Adipose tissue (tissue), 3 donors: ENCODE measurements around the gene ZCCHC13. TPM values are rescaled to one million over a fixed set of nuclear protein-coding genes. Genes with fewer than 3 reads are reported as not detected.
"Not testable (repeated sequence)": the region's sequence is repeated elsewhere in the genome, so short reads cannot be mapped to it uniquely, and the experiment has no call there.

Experiments used
- H3K27ac ChIP-seq: one replicate; pipeline ENCODE4 v1.5.1; 2013; ENCODE audit warnings: low read depth, low read length
- WGBS, 3 donors: extraction: QIAGEN DNeasy Blood & Tissue Kit; methylation state at CpG; one replicate each; pipeline ENCODE4 v1.1.7; 2013; 5-methylcytosine and 5-hydroxymethylcytosine counted together
- polyA plus RNA-seq, 3 donors: library from polyadenylated mRNA; stranded (reverse); fragments of 200-250 nt; gene quantifications; one replicate each; pipeline ENCODE4 v1.2.3, GENCODE V29; 2013
- donor health status: healthy with polysubstance abuse.
- donor health status: Bipolar disorder and iron deficiency.
- donor health status: healthy.

Gene ZCCHC13
- polyA plus RNA-seq: not detected

GRCh38 chrX:74304016-74304415 lies at the start of gene ZCCHC13:
Gene ZCCHC13 (plus strand): TSS chrX:74304180. CDS start chrX:74304267, 87 bp downstream.
- H3K27ac ChIP-seq: no peak within 1 kb of the TSS
- 85 to 98% (median 94%) methylated on average over 16 to 20 of the region's 20 CpGs for WGBS, 3 donors

GRCh38 chrX:74258111-74258510 lies 45.9 kb upstream of the ZCCHC13 start:
- H3K27ac ChIP-seq: not testable (repeated sequence)
- WGBS, 3 donors: 80 to 100% (median 100%) methylated on average over 1 of the region's 1 CpG

GRCh38 chrX:74259885-74260491 lies 44.0 kb upstream of the ZCCHC13 start:
- 51 to 80% (median 80%) methylated on average over 4 of the region's 4 CpGs for WGBS, 3 donors
- H3K27ac ChIP-seq: no peak overlapping the region

- H3K27ac ChIP-seq: no peak overlapping the region
- 92 to 100% (median 100%) methylated on average over 1 of the region's 1 CpG for WGBS, 3 donors
These were observed 41.3 kb upstream of the ZCCHC13 start for GRCh38 chrX:74262452-74263209.

GRCh38 chrX:74270393-74270792 lies 33.6 kb upstream of the ZCCHC13 start:
- 82 to 98% (median 93%) methylated on average over 3 of the region's 3 CpGs for WGBS, 3 donors
- H3K27ac ChIP-seq: no peak overlapping the region

- no peak overlapping the region for H3K27ac ChIP-seq
- 73 to 100% (median 79%) methylated on average over 2 of the region's 2 CpGs for WGBS, 3 donors
These were observed 31.8 kb upstream of the ZCCHC13 start for GRCh38 chrX:74272230-74272629.

GRCh38 chrX:74274516-74274915 lies 29.5 kb upstream of the ZCCHC13 start:
- 71 to 93% (median 86%) methylated on average over 5 of the region's 5 CpGs for WGBS, 3 donors
- no peak overlapping the region for H3K27ac ChIP-seq

- H3K27ac ChIP-seq: no peak overlapping the region
- 60 to 86% (median 83%) methylated on average over 3 of the region's 3 CpGs for WGBS, 3 donors
These were observed 26.7 kb upstream of the ZCCHC13 start for GRCh38 chrX:74277320-74277719.

GRCh38 chrX:74277846-74278245 lies 26.1 kb upstream of the ZCCHC13 start:
- H3K27ac ChIP-seq: no peak overlapping the region
- 100% methylated on average over 1 of the region's 1 CpG for WGBS, 3 donors

- H3K27ac ChIP-seq: no peak overlapping the region
- 62 to 98% (median 86%) methylated on average over 3 of the region's 3 CpGs for WGBS, 3 donors
These were observed 23.2 kb upstream of the ZCCHC13 start for GRCh38 chrX:74280759-74281158.

GRCh38 chrX:74284391-74284952 lies 19.5 kb upstream of the ZCCHC13 start:
- H3K27ac ChIP-seq: no peak overlapping the region
- 20 to 50% (median 33%) methylated on average over 1 of the region's 1 CpG for WGBS, 3 donors

- WGBS, 3 donors: 82 to 91% (median 90%) methylated on average over 5 of the region's 5 CpGs
These were observed 16.8 kb upstream of the ZCCHC13 start for GRCh38 chrX:74286950-74287740.

GRCh38 chrX:74291577-74291963 lies 12.4 kb upstream of the ZCCHC13 start:
- WGBS, 3 donors: 0 to 27% (median 0%) methylated on average over 6 of the region's 6 CpGs
- H3K27ac ChIP-seq: peak overlapping the region; percentile 42

More at GRCh38 chrX:74286950-74287740, 16.8 kb upstream of the ZCCHC13 start:
- no peak overlapping the region for H3K27ac ChIP-seq

- 1 to 19% (median 1%) methylated on average over 36 to 42 of the region's 42 CpGs for WGBS, 3 donors
- H3K27ac ChIP-seq: peak overlapping the region; percentile 42
These were observed 11.8 kb upstream of the ZCCHC13 start for GRCh38 chrX:74291964-74292807.

- peak overlapping the region; percentile 42 for H3K27ac ChIP-seq
- WGBS, 3 donors: 1 to 19% (median 2%) methylated on average over 9 of the region's 9 CpGs
These were observed 11.2 kb upstream of the ZCCHC13 start for GRCh38 chrX:74292808-74293123.

- 0 to 16% (median 0%) methylated on average over 10 to 25 of the region's 25 CpGs for WGBS, 3 donors
- no peak overlapping the region for H3K27ac ChIP-seq
These were observed 10.5 kb upstream of the ZCCHC13 start for GRCh38 chrX:74293343-74293946.

- no peak overlapping the region for H3K27ac ChIP-seq
These were observed 8.9 kb upstream of the ZCCHC13 start for GRCh38 chrX:74295101-74295500.

GRCh38 chrX:74297766-74298165 lies 6.2 kb upstream of the ZCCHC13 start:
- WGBS, 3 donors: 89 to 100% (median 91%) methylated on average over 4 of the region's 4 CpGs
- H3K27ac ChIP-seq: no peak overlapping the region

More at GRCh38 chrX:74295101-74295500, 8.9 kb upstream of the ZCCHC13 start:
- WGBS, 3 donors: 92 to 94% (median 94%) methylated on average over 3 of the region's 3 CpGs
